ENCODE data around the gene TTBK2. TPM values are rescaled to one million over a fixed set of nuclear protein-coding genes. Genes with fewer than 3 reads are reported as not detected.
A peak's percentile ranks its signal among the peaks of the same experiment; 100 is the strongest.
"Not testable (repeated sequence)": the region's sequence is repeated elsewhere in the genome, so short reads cannot be mapped to it uniquely, and the experiment has no call there.

TTBK2 gene
- total RNA-seq, 1 donor from 2014 or later = 13.0 TPM

DNA sequence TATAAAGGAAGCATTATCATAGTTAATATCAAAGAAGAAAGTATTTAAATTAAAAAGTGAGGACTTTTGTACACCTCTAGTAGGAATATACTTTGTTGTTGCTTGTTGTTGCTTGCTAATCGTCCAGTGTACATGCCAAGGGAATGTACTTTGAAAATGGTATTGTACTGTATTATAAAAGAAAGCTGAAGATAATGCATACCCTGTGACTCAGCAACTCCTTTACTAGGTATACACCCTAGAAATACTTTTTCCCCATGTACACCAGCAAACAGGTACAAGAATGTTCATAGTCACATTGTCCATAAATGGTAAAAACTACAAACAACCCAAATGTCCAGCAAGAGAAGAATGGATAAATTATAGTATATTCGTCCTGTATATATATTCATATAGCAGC is 12.0 kb downstream of the TTBK2 start:
- no peak for DNase-seq (ENCODE audit: low spot score)

DNA sequence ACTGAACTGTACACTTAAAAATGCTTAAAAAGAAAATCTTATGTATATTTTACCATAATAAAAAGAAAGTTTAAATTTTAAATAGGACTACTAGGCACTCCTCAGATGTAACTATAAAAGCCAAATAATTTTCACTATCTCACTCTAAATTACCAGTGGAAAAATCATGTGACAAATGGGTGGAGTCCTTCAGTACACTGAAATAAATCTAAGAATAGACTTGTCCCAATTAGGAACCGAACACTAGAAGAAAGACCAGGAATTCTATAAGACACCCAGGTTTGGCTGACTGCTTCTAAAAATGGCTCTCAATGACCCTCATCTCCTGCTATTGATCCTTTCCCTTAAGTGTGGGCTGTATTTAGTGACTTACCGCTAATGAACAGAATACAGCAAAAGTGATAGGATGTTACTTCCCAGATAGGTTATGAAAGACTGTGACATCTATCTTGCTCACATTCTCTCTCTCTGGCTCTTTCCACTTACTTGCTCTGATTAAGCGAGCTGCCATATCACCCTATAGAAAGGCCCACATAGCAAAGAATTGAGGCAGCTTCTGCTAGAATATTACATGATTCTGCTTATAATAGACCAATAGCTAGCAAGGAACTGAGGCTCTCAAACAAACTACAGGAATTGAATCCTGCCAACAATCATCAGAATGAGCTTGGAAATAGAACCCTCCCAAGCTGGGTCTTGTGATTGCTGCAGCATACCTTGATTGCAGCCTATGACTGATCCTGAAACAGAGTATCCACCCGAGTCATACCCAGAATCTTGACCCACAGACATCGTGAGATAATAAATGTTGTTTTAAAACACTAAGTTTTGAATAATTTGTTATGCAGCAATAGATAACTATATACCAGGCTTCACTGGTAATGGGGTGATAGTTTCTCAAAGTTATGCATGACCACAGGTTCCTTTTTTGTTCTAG is 16.9 kb downstream of the TTBK2 start:
- DNase-seq (ENCODE audit: low spot score) = no peak

- DNase-seq (ENCODE audit: low spot score) = not testable (repeated sequence)
Measured at GRCh38 chr15:42893911-42894310, 26.7 kb downstream of the TTBK2 start.

DNA sequence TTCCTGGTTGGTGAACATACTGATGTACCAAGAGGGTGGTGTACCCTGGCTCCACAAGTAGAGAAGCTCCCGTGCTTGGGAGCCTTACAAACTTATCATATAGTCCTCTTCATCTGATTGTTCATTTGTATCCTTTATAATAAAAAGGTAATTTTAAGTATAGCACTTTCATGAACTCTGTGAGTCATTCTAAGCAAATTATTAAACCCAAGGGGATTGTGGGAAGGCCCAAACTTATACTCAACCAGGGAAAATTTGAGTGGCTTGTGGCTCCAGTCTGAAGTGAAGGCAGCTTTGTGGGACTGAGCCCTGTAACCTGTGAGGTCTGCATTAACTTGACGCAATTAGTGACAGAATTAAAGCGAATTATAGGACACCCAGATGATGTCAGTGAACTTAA is 29.0 kb downstream of the TTBK2 start:
- DNase-seq (ENCODE audit: low spot score) = no peak

DNA sequence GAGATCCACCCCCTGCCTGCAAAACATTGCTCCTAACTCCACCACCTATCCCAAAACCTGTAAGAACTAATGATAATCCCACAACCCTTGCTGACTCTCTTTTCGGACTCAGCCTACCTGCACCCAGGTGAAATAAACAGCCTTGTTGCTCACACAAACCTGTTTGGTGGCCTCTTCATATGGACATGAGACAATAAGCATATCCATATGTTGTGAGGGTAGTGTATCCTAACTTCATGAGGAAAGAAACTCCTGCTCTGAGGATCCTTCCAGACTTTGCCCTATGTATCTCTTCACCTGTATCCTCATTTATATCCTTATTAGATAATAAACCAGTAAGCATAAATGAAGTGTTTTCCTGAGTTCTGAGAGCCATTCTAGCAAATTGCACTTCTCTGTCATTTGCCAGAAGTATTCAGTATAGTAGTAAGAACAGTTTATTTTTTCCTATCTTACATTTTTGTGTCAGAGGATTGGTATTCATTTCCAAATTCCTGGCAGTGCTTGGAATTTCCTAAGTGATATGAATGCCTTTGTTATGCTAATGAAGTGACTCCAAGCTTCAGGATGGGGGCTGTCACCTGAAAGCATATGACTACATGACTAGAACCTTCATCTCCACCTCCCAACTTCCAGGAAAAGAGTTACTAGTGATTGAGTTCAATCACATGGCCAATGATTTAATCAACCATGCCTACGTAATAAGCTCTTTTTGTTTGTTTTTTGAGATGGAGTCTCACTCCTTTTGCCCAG is 30.2 kb downstream of the TTBK2 start:
- peak; percentile 39 for DNase-seq (ENCODE audit: low spot score)

DNA sequence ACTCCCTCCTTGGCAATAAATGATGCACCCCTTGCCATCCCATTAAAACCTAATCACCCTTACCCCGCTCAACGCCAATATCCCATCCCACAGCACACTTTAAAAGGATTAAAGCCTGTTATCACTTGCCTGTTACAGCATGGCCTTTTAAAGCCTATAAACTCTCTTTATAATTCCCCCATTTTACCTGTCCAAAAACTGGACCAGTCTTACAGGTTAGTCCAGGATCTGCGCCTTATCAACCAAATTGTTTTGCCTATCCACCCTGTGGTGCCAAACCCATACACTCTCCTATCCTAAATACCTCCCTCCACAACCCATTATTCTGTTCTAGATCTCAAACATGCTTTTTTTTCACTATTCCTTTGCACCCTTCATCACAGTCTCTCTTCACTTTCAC is 33.2 kb downstream of the TTBK2 start:
- DNase-seq (ENCODE audit: low spot score) = not testable (repeated sequence)

DNA sequence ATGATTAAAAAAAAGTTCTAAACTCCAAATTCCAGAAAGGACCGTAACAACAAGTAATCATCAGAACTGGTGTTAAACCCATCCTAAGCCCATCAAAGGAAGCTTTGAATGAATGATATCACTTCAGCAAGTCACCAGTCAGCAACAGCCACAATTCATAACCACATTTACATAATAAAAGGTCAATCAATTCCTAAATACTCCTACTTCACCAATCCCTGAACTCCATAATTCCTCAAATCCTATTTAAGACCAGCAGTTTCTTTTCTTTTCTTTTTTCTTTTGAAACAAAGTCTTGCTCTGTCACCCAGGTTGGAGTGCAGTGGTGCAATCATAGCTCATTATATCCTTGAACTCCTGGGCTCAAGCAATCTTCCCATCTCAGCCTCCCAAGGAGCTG is 40.5 kb downstream of the TTBK2 start:
- no peak for DNase-seq (ENCODE audit: low spot score)

DNA sequence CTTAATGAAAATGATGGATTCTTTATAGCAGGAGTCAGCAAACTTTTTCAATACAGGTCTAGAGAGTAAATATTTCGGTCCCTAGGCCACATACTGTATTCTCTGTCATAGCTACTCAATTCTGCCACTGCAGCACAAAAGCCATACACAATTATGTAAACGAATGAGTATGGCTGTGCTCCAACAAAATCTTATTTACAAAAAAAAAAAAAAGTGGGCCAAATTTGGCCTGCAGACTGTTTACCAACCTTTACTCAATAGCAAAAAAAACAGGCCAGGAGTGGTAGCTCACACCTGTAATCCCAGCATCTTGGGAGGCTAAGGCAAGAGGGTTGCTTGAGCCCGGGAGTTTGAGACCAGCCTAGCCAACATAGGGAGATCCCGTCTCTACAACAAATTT is 41.1 kb downstream of the TTBK2 start:
- no peak for DNase-seq (ENCODE audit: low spot score)

GRCh38 chr15:42876224-42876623 is 44.4 kb downstream of the TTBK2 start:
- no peak for DNase-seq (ENCODE audit: low spot score)

DNA sequence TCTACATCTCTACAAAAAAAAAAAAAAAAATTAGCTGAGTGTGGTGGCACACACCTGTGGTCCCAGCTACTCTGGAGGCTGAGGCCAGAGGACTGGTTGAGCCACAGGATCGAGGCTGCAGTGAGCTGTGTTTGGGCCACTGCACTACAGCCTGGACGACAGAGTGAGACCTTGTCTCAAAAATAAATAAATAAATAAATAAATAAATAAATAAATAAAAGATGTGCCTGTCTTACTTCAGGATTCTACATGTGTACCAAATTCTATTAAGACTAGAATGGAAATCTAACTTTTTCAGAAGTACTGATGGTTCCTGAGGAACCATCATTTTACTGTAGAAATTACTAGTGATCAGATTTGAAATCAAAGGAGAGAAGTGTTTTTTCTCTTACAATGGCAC is 51.9 kb downstream of the TTBK2 start:
- no peak for DNase-seq (ENCODE audit: low spot score)

GRCh38 chr15:42863572-42864239 is 56.9 kb downstream of the TTBK2 start:
- DNase-seq (ENCODE audit: low spot score) = no peak

DNA sequence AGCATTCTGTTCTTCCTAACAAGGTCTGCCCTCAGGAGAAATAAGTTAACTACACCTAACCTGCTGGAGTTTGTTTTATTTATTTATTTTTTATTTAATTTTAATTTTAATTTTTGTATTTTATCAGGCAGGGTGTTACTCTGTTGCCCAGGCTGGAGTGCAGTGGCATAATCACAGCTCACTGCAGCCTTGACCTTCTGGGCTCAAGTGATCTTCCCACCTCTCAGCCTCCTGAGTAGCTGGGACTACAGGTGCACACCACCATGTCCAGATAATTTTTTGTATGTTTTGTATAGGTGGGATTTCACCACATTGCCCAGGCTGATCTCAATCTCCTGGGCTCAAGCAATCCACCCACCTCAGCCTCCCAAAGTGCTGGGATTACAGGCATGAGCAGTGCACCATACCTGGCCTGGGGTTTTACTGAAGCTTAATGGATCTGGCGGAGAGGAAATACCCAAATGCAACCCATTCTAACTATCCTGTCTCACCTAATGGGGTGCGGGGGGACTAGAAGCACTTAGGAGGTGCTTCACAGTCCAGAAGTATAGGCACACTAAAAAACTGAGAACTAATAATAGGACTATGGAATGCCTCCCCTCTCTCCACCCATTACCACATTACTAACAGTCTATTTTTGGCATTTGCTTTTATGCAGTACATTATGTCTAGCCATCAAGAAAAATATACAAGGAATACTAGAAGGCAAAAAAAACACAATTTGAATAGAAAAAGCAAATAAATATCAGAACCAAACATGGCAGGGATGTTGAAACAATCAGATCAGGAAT is 61.4 kb downstream of the TTBK2 start:
- no peak for DNase-seq (ENCODE audit: low spot score)

DNA sequence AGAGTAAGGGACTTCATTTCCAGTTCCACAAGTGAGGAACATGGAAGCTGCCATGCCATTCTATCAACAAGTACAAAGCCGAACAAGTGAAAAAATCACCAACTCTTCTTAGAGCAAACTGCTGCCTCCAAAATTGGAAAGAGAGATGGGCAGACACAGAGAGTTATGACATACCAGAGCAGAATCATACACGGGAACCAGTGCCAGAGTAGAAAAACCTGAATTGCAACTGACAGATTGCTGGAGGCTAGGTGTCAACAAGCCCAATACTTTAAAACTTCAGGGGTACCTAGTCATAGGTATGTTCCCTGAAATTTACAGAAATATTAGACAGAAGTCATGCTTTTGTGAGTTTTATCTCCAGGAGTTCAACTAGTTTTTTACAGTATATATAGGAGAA is 62.0 kb downstream of the TTBK2 start:
- peak; percentile 71 for DNase-seq (ENCODE audit: low spot score)

DNA sequence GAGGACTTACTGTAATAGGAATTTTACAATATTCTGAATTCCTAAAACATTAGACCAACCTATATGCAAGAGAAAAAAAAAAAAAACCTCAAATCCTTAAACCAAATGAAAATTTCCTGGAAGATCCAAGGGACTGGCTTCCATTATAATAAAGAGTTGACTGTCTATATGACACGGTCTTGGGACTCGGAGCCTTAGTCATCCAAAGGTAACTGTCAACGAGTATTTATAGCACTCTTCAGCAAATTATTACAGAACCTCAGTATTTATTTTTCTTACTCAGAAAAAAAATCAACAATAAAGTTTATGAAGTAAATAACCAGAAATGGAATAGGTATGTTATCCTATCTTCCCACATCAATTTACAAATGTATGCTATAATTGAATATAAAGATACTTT is 66.0 kb downstream of the TTBK2 start:
- DNase-seq (ENCODE audit: low spot score) = no peak

DNA sequence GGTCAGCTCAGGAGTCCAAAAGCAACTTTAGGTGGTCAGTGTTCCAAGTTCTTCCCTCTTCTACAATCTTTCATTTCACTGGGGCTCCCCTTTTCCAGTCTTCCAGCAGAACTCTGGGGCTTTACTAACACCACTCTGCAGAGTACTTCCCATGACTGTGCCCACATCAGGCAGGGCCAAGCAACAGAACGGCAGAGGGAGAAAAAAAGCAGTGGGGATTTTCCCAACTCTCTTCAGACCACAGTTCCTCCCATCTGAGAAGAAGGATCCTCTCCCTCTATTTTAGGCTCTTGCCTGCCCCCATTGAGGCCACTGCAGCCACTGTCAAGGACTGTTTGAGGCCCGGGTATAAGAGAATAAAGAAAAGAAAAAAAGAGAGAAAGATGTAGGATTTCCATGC is 70.7 kb downstream of the TTBK2 start:
- DNase-seq (ENCODE audit: low spot score) = no peak

DNA sequence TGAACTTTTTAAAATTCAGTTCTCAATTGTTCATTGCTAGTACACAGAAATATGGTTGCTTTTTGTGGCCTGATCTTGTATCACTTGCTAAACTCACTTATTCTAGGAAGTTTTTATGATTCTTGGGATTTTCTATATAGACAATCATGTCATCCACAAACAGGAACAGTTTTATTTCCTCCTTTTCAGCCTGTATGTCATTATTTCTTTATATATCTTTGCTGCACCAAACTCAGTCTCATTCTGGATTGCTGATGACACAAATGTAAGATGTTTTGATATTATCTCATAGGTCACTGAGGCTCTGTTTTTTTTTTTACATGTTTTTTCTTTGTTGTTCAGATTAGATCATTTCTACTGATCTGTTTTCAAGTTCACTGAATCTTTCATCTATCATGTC is 71.7 kb downstream of the TTBK2 start:
- no peak for DNase-seq (ENCODE audit: low spot score)

DNA sequence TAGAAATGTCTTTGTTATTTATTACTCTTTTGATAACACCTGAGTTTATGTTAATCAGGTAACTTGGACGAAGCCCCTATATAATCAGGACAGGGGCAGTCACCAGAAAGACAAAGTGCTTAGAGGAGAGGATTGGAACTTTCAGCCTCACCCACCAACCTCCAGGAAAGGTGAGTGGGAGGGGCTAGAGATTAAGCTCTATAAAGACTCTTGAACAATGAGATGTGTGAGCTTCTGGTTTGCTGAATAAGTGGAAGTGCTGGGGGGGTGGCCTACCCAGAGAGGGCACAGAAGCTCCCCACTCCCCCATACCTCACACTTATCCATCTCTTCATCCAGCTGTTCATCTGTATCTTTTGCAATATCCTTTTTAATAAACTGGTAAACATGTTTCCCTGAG is 73.9 kb downstream of the TTBK2 start:
- DNase-seq (ENCODE audit: low spot score) = no peak

- no peak for DNase-seq (ENCODE audit: low spot score)
Measured at GRCh38 chr15:42845581-42845980, 75.0 kb downstream of the TTBK2 start.

- no peak for DNase-seq (ENCODE audit: low spot score)
Measured at GRCh38 chr15:42843699-42844098, 76.9 kb downstream of the TTBK2 start.

GRCh38 chr15:42836251-42836650 is 84.3 kb downstream of the TTBK2 start:
- peak; percentile 32 for DNase-seq (ENCODE audit: low spot score)

DNA sequence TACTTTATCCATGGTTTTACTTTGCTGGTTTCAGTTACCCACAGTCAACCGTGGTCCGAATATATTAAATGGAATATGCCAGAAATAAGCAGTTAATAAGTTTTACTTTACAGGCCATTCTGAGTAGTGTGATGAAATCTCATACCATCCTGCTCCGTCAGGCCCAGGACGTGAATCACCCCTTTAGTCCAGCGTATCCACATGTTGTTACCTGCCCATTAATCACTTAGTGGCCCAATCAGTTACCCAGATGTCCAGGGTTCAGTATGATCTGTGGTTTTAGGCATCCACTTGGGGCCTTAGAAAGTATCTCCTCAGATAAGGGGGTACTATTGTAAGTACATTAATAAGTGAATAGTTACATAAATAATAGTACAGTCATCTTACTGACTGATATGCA is 88.0 kb downstream of the TTBK2 start:
- DNase-seq (ENCODE audit: low spot score) = peak; percentile 18
